Left ventricle myocardium inferior (tissue), 1 donor: ENCODE results near the gene C1orf56. TPM values are rescaled to one million over a fixed set of nuclear protein-coding genes. Genes with fewer than 3 reads are reported as not detected.

Experiments
- DNase-seq: peaks from one replicate; pipeline ENCODE4 v3.0.0-alpha.2; 2020
- H3K27ac ChIP-seq: fragments of 200-600 bp; replicated peaks from 2 replicates; pipeline ENCODE4 v1.8.0; 2021
- H3K27me3 ChIP-seq: fragments of 200-600 bp; 2 replicates; pipeline ENCODE4 v1.8.0; 2021; ENCODE audit warnings: low read depth
- H3K36me3 ChIP-seq: fragments of 200-600 bp; 2 replicates; pipeline ENCODE4 v1.8.0; 2021
- H3K4me1 ChIP-seq: fragments of 200-600 bp; 2 replicates; pipeline ENCODE4 v1.8.0; 2021
- H3K4me3 ChIP-seq: fragments of 200-600 bp; 2 replicates; pipeline ENCODE4 v1.8.0; 2021; ENCODE audit warnings: mild to moderate bottlenecking, moderate library complexity
- H3K9me3 ChIP-seq: fragments of 200-600 bp; replicated peaks from 2 replicates; pipeline ENCODE4 v1.8.0; 2021
- intact Hi-C: fragments of 100-400 bp; cut with micrococcal nuclease; formaldehyde crosslinking; loops from one replicate; pipeline ENCODE4 v1.11.0; 2022
- total RNA-seq: library from RNA; stranded (reverse); fragmentation: NEBNext Ultra II Directional; extraction: Animal tissue kit (Norgen Biotek cat#: 25700); gene quantifications from one replicate; pipeline ENCODE4 v1.2.1, GENCODE V29; 2021
- TF ChIP-seq, protein P1 (sequence below): fragments of 200-600 bp; IDR thresholded peaks from 2 replicates; pipeline ENCODE4 v1.8.0; 2021; ENCODE audit warnings: antibody characterized with exemption, mild to moderate bottlenecking, borderline replicate concordance
- donor health status: DM: no; HTN: yes; CAD: no; lungs with severe emphysema.

The C1orf56 gene
- total RNA-seq, 1 donor from 2014 or later, result 7.1 TPM

DNA sequence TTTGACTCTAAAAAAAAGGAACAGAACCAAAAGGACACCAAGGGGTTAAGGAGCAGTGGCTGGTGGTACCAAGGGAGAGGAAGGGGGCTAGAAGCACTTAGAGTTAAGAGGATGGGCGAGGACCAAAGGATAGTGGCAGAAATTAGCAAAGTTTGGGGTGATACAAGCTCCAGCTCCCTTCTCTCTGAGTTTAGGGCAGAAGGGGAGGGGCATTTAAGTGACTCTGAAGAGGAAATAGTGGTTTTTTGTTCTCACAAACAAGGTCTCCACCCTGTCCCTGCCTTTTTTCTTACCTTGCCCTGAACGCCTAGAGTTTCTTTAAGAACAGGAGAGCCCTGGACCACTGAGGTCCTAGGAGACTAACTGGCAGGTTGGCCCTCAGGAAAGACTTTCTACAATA is 8.6 kb downstream of the C1orf56 start:
- Histone ChIP-seq H3K27ac (peak overlapping the region; percentile 96), H3K4me1 (peaks cover 67% of the 10 kb centered on the region), H3K4me3 (peak overlapping the region; percentile 92), H3K27me3 (no peaks in the 10 kb centered on the region), H3K9me3 (no peaks in the 10 kb centered on the region), H3K36me3 (peaks cover 49% of the 10 kb centered on the region)
- DNase-seq, result no peak
- intact Hi-C loops, result no loop called here
- TF ChIP-seq, protein P1, sequence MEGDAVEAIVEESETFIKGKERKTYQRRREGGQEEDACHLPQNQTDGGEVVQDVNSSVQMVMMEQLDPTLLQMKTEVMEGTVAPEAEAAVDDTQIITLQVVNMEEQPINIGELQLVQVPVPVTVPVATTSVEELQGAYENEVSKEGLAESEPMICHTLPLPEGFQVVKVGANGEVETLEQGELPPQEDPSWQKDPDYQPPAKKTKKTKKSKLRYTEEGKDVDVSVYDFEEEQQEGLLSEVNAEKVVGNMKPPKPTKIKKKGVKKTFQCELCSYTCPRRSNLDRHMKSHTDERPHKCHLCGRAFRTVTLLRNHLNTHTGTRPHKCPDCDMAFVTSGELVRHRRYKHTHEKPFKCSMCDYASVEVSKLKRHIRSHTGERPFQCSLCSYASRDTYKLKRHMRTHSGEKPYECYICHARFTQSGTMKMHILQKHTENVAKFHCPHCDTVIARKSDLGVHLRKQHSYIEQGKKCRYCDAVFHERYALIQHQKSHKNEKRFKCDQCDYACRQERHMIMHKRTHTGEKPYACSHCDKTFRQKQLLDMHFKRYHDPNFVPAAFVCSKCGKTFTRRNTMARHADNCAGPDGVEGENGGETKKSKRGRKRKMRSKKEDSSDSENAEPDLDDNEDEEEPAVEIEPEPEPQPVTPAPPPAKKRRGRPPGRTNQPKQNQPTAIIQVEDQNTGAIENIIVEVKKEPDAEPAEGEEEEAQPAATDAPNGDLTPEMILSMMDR, result no peak

DNA sequence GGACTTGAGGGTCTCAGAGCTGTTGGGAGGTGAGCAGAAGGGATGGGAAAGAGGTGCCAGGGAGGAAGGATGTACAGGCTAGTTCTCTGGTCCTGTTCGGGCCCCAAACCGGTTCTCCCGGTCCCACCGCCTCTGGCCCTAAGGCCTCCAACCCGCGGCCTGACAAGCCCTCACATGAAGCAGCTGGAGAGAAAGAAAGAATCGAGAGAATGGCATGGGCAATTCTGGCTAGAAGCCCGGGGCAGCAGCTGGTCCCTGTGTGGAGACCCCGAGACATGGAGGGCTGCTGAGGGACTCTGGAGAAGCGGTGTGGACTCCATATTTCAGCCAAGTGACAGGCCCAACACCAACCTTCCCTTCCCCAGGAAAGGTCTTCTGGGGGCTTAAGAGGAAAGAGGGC is 11.1 kb downstream of the C1orf56 start:
- no peaks in the 10 kb centered on the region for H3K9me3 ChIP-seq
- intact Hi-C loops, result no loop called here
- H3K27ac ChIP-seq, result peak overlapping the region; percentile 96
- no peaks in the 10 kb centered on the region for H3K27me3 ChIP-seq
- H3K36me3 ChIP-seq, result peaks cover 26% of the 10 kb centered on the region
- peak overlapping the region; percentile 92 for H3K4me3 ChIP-seq
- H3K4me1 ChIP-seq, result peaks cover 59% of the 10 kb centered on the region
- no peak for DNase-seq
- TF ChIP-seq, protein P1, result no peak

DNA sequence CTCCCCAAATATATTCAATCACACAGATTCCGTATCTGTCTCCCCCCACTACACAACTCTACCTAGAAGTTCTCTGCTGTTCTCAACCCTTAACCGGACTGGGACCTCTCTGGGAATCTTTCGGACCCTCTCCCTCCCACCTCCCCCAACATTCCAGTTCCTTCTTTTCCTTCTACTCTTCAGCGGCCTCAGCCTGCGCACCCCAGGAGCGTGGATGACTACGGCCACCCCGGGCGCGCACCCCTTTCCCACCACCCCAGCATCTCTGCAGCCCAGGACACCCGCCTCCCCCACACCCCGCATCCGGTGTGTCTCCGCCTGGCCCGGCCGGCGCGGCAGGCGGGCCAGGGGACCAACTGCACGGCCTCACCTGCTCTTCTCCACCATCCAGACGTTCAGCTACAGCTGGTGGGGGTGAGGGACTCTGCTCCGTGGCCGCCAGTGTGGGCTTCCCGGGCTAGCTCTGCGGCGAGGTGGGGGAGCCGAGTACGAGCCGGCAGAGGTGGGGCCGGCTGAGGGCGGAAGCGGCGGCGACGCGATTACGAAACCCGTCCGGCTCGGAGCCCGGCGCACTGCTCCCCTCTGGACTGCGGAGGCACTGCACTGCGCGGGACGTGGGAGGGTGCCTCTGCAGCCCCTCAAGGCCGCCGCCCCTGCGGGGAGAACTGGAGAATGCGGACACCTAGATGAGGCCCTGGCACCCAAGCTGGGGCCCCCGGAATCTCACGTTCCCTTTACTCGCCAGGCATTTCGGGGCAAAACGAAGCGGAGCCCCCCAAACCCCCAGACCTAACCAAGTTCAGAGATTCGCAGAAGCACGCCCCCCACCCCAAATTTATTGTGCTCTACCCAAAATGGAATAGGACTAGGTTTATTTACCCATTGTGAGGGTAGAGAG is 11.8 kb downstream of the C1orf56 start, which contains the start of gene CDC42SE1:
CDC42SE1 (minus strand) TSS at position 514 of the 898 bp plus-strand sequence. CDS start 3,892 bp downstream, outside the sequence.
- H3K27ac ChIP-seq, result peak within 1 kb of the TSS; percentile 96
- peak; percentile 86 for DNase-seq
- H3K36me3 ChIP-seq, result peaks cover 19% of the 10 kb centered on the region
- intact Hi-C loops, result loop anchor here (10.0 kb wide), 1 partner anchor 55 kb away; the partner anchor contains the start of genes MINDY1 and PRUNE1
- TF ChIP-seq, protein P1, result peak; percentile 96
- H3K4me1 ChIP-seq, result peaks cover 59% of the 10 kb centered on the region
- no peaks in the 10 kb centered on the region for H3K9me3 ChIP-seq
- H3K4me3 ChIP-seq, result peak within 1 kb of the TSS; percentile 92
- no peaks in the 10 kb centered on the region for H3K27me3 ChIP-seq

DNA sequence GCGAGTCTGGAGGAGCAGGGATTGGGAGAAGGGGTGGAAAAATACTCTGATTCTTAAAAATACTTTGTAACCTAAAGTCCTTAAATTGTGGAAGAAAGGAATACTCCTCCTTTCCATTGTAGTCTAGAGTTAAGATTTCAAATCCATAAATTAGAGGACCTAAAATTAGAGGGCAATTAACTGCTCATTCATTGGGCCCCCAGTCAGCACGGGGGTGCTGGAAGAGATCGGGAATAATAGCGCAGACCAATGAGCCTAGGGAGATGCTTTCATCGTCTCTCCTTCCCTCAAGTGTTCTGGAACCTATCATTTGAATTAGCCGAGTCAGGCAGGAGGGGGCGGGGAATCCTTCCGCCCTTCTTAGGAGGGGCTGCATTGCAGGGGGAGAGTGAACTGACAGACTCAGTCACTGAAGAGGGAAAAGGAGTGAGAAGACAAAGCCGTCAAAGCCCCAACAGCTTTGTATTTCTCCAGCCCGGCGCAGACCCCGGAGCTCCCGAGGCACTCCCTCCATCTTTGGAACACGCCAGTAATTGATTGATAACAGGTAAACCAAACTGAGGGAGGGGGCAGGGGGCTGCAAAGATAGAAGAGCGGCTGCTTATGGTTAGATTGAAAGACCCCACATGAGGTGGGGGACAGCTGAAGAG is 12.6 kb downstream of the C1orf56 start, which contains the start of gene MLLT11:
MLLT11 (plus strand) TSS at position 391 of the 650 bp plus-strand sequence. CDS start 6,828 bp downstream, outside the sequence.
- no peaks in the 10 kb centered on the region for H3K9me3 ChIP-seq
- peaks cover 11% of the 10 kb centered on the region for H3K36me3 ChIP-seq
- no peaks in the 10 kb centered on the region for H3K27me3 ChIP-seq
- peak within 1 kb of the TSS; percentile 92 for H3K4me3 ChIP-seq
- TF ChIP-seq, protein P1, result no peak
- intact Hi-C loops, result loop anchor here (10.0 kb wide), 1 partner anchor 55 kb away; the partner anchor contains the start of genes MINDY1 and PRUNE1
- H3K4me1 ChIP-seq, result peaks cover 55% of the 10 kb centered on the region
- H3K27ac ChIP-seq, result peak within 1 kb of the TSS; percentile 96
- DNase-seq, result peak; percentile 35
